Posterior cingulate gyrus (tissue), 11 donors: ENCODE data around the gene MTOR.
"Not testable (repeated sequence)": the region's sequence is repeated elsewhere in the genome, so short reads cannot be mapped to it uniquely, and the experiment has no call there.

Experiments used
- DNase-seq, 10 donors: peaks; one replicate each; pipeline versions ENCODE4 v3.0.0 to v3.0.0-alpha.2; 2020 to 2021; ENCODE audit warnings: mixed read lengths in 3 of 10
- intact Hi-C: fragments of 100-400 bp; cut with DNase I; formaldehyde crosslinking; loops from one replicate; pipeline ENCODE4 v1.15.1; 2023

Gene MTOR

DNA sequence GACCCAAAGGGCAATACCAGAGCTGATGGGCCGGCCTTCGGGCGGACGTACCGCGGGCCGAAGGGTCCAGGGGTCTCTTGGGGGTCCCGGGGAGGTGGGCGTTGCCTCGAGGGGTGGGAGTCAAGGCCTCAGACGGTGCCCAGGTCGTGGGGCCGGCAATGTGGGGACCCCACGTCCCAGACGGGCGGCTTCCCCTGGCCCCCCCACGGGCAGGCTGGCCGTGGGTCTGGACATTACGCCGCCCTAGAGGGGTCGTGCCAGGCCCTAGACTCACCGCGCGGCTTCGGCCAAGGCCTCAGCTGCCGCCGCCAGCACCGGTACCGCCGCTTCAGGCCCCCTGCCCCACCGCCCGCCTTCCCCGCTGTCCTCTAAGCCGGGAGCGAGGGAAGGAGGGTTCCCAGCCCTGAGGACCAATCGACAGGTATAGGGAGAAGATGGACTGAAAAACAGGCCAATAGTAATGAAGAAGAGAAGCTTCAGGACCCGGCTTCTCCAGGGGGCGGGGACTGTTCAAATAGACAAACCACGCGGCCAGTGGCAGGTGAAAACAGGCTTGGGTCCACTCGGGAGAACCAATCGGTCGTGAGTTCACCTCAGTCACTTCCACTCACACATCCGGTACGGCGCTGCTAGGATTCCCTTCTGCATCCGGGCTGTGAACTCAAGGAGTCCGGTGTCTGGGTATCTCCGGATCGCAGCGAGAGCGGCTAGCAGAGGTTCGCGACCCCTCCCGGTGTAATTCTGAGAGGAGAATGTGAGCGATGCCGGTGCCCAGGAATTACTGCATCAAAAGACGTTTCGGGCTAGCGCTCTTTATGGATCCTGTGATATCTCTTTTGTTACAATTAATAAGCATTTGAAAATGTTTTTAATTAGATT is at the start of gene MTOR:
MTOR (minus strand) TSS at position 381 of the 879 bp plus-strand sequence. CDS start 3,142 bp downstream, outside the sequence.
- peak; percentile 97 to 100 (median 99) for DNase-seq
- intact Hi-C loops = loop anchor here (1.0 to 5.0 kb wide), 2 partner anchors 10 to 200 kb away; partner anchors contain the start of gene SRM

DNA sequence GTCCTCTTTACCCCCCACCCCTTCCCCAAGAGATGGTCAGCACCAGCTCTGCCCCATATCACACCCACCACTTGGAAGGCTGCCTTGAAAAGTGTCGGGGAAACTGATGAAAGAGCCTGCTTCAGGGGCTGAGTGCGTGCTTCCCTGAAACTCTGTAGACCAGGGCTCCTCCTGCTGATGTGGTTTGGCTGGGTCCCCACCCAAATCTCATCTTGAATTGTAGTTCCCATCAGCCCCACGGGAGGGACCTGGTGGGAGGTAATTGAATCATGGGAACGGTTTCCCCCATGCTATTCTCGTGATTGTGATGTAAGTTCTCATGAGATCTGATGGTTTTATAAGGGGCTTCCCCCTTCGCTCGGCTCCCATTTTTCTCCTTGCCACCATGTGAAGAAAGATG is 47.0 kb upstream of the MTOR start:
- intact Hi-C loops = no loop called here
- no peak for DNase-seq

DNA sequence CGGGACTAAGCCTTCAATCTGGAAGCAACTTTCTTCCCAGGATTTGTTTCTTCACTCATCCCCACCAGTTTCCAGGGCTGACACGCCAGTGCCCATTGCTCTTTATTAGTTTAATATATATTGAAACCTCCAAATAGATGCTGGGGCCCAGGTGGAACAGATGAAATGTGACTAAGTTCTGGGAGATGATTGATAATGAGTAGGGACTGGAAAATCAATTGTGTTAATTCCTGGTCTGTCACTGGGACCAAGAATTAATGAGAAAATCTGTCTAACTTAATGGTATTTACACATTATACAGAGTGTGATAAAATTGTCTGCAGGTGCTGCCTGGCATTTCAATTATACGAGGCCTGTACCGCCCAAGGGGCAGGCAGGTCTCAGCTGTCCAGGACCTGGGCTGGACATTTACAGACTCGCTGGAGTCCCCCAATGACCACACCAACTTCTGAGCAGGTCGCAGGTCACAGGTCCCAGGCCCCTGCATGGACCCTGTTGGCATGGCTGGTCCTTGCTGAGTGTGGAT is 46.4 kb upstream of the MTOR start:
- DNase-seq = peak in 1 of 10 donors; percentile 50
- intact Hi-C loops = no loop called here

DNA sequence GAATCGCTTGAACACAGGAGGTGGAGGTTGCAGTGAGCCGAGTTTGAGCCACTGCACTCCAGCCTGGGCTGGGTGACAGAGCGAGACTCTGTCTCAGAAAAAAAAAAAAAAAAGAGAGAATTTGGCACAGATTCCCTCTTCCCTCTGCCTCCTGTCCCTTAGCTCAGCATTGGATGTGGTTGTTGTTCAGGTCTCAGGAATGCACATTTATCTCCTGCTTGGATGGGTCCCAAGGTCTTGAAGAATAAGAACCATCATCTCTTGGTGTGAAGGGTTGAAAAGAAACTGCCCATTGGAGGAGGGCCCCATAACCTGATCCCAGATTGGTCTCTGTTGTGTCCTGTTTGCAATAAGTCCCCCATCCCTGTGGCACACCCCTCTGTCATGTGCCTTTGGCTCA is 45.5 kb upstream of the MTOR start:
- intact Hi-C loops = no loop called here
- DNase-seq = no peak

DNA sequence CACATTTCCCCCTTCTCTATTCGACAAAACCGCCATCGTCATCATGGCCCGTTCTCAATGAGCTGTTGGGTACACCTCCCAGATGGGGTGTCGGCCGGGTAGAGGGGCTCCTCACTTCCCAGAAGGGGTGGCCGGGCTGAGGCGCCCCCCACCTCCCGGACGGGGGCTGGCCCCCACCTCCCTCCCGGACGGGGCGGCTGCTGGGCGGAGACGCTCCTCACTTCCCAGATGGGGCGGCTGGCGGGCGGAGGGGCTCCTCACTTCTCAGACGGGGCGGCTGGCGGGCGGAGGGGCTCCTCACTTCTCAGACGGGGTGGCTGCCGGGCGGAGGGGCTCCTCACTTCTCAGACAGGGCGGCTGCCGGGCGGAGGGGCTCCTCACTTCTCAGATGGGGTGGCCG is 43.2 kb upstream of the MTOR start:
- intact Hi-C loops = not testable (repeated sequence)

DNA sequence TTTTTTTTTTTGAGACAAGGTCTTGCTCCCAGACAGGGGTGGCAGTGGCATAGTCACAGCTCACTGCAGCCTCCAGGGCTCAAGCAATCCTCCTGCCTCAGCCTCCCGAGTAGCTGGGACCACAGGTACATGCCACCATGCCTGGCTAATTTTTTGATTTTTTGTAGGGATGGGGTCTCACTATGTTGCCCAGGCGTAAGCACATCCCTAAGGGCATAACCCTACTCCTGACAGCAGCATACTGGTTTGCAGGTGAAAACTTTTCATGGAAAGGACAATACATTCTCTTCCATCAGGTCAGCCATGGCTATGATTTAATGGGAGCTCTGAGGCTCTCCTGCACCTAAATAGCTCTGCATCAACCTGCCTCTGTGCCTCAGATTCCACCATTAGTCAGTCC is 40.0 kb upstream of the MTOR start:
- intact Hi-C loops = no loop called here
- DNase-seq = no peak

More for the DNA sequence above, 43.2 kb upstream of the MTOR start:
- peak in 1 of 10 donors; percentile 40 for DNase-seq

DNA sequence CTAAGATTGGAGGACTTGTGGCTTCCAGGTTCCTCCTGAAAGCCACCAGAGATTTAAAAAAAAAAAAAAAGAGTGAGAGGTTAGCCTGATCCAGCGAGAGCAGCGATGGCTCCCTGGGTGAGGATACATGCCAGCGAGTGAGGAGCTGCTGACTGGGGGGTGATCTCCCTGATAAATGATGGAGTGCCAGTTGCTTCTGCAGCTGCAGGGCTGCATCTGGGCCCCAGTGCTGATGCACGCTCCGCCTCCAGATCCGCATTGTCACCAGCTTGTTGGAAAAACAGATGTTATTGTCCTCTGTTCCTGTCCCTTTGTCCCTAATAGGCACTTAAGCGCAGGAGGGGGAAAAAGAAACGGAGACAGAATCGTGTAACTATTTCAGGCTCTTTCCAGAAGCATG is 39.2 kb upstream of the MTOR start:
- DNase-seq = peak; percentile 41 to 96 (median 73)
- intact Hi-C loops = no loop called here

DNA sequence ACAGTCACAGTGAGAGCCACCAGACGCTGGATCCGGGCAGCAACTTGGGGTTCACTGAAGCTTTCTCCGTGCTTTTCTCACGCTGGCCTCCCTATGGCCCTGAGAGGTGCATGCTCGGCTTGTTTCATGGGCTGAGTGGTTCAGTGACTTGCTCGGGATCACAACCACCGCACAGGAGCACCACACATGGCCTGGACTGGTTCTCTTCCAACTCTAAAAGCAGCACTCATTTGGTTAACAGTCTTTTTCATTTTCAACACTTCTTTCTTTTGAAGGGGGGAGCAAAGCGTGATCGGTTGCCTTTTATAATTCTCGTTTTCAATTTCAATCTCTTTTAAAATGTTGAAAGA is 36.8 kb upstream of the MTOR start:
- no peak for DNase-seq
- intact Hi-C loops = no loop called here

DNA sequence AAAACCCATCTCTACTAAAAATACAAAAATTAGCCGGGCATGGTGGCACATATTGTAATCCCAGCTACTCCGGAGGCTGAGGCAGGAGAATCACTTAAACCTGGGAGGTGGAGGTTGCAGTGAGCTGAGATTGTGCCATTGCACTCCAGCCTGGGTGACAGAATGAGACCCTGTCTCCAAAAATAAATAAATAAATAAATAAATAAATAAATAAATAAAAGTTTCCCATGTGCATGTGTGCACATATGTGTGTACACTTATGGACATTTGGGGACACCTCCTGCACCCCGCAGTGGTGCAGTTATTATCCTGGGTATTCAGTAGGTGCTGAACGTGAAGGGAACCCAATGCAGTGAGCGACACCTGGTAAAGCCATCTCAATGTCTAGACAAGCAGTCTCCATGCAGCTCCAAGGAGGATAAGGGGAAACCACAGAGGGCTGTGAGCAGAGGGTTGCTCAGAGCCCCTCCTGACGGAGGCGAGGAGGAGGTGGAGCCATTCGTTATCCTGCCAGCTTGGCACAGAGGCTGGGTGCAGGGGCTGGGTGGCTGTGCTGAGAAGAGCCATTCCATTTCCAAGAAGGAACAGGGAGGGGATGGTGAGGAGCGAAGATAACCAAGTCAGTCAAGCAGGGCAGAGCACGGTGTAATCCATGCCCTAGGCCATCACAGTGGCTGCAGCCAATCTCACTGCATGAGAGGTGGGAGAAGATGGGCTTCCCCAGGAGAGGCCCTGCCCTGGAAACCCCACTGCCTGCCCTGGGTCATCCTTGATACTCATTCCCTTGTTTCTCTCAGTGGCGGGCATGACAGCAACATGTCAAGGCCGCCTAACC is 36.3 kb upstream of the MTOR start:
- DNase-seq = no peak
- intact Hi-C loops = no loop called here

DNA sequence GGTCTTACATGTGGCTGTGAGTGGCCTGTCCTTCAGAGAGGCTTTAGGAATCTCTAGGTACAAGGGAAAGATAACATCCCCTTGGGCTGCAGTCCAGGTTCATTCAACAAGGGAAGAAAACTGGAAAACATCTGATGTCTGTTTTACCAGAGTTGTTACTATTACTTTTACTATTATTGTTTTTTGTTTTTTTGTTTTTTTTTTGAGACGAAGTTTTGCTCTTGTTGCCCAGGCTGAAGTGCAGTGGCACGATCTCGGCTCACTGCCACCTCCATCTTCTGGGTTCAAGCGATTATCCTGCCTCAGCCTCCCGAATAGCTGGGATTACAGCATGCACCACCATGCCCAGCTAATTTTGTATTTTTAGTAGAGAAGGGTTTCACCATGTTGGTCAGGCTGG is 35.4 kb upstream of the MTOR start:
- intact Hi-C loops, DNase-seq: not testable (repeated sequence)

DNA sequence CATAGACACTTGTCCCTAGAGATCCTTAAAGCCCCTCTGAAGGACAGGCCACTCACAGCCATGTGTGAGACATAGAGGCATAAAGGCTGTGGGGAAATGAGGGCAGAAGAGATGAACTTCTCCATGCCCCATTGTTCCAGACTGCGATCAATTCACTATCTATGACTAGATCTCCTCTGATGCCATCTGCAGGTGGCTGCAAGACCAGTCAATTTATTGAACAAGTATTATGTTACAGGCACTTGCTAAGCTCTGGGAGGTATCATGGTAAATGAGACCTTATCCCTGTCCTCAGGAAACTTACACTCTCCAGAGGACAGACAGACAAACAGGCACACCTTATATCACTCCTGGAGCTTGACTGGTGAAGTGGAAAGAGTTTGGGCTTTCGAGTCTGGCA is 33.6 kb upstream of the MTOR start:
- no peak for DNase-seq
- intact Hi-C loops = no loop called here

DNA sequence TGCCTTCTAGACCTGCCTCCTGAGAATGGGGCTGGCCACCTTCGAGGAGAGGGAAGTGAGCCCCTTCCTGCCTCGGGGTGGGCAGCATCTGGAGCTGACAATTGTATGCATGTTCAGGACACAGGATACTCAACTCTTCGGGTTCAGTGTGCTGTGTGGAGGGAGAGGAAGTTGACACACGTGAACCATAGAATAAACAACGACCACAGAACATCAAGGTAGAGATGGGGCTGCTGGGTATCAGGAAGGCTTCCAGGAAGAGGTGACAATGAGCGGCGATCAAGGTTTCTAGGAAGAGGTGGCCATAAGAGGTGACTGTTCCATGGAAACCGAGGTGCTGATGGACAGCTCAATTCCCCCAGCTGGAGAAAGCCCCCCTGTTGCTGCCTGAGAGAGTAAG is 32.6 kb upstream of the MTOR start:
- intact Hi-C loops = no loop called here
- peak in 1 of 10 donors; percentile 23 for DNase-seq

DNA sequence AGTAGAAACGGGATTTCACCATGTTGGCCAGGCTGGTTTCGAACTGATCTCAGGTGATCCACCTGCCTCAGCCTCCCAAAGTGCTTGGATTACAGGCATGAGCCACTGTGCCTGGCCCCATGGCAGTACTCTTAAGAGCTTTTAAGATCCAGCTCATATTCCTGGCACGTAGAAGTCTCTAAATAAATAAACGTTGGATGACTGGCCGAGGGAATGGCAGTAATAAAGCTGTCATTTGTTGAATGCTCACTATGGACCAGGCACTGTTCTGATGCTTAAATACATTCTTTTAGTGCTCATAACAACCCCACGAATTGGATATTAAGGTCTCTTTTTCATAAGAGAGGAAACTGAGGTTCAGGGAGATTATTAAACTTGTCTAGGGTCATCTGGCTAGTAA is 31.5 kb upstream of the MTOR start:
- no peak for DNase-seq
- intact Hi-C loops = no loop called here

DNA sequence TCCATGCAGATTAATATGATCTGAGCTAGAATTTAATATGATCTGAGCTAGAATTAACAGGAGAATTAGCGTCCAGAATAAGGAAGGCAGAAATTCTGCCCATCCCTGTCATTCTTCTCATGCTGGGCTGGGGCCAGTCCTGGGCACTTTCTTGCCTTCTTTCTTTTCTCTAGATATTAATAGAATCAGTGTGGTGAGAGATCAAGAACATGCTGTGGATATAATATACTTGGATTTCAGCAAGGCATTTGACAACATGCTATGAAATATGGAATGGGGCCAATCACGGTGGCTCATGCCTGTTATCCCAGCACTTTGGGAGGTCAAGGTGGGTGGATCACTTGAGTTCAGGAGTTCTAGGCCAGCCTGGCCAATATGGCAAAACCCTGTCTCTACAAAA is 28.7 kb upstream of the MTOR start:
- intact Hi-C loops = no loop called here
- DNase-seq = no peak

DNA sequence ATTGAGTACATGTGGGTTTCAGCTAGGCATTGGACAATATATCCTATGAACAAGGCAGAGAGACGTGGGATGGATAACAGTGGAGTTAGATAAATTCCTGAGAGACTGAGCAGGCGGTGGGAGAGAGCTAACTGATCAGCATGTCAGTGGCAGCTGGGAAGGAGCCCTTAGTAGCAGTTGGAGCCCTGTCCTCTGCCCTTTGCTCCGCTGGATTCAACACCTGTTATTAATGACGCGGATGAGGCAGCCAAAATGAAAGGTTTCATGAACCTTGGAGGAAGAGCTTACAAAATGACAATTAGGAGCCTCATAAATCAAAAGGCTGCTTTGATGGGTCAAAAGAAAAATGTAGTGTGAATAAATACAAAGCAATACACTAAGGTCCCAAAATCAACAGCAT is 26.7 kb upstream of the MTOR start:
- no peak for DNase-seq
- intact Hi-C loops = loop anchor here (10.0 kb wide), 1 partner anchor 186 kb away; the partner anchor contains the start of gene DISP3

DNA sequence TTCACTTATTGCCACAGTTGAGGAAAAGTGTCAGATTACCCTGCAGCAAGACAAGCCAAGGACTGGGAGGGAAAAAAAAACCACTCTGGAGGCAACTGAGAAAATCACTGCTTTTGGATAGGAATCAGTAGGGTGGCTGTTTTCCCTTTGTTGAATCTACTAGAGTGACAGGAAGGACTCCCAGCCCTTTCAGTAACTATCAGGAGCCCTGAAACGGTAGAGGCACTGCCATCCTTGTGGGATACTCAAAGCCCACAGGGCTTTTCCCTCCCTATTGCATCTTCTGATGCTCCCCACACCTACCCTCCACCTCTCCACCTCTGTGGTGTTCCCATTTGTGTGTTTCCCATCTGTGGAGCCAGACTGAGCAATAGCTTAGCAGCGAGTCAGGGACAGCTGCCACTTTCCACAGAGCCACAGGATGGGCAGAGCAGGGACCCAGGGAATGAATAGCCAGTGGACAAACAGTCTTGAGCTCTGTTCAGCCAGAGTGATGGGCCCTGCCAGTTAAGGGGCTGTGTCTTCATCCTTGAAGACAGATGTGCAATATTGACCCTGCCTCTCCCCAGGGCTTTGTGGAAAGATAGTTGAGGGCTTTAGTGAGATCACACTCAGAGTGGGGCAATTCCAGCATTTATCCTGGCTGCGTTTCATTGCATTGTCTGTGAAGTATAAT is 24.5 kb upstream of the MTOR start:
- intact Hi-C loops = loop anchor here (10.0 kb wide), 1 partner anchor 188 kb away; the partner anchor contains the start of gene DISP3
- no peak for DNase-seq

DNA sequence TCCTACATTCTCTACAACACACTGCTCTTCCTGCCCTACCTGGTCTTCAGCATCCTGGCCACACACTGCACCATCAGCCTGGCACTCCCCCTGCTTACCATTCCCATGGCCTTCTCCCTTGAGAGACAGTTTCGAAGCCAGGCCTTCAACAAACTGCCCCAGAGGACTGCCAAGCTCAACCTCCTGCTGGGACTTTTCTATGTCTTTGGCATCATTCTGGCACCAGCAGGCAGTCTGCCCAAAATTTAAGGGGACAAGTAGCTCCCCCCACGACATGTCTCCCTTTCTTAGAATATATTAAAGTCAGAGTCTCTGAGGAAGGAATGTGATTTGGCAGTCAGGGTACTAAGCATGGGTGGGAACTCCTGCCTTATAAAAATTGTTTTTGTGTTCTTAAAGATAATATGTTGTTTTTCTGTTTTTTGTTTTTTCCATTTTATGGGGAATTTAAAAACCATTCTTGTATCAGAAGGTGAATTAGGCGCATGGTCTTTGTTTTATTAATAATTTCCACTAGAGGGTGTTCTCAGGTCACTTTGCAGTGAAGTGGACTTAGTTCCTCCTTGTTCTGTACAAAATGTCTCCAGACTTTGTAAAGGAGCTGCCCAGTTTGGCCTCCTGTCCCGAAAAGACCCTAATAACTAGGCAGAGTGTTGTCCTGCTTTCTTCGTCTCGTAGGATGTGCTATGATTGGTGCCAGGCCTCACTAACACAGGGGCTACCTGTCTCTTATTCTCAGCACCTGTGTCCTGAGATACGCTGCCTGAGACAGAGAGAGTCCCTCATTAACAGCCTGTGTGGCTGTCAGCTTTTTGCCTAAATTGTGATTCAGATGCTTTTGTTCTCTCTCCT is 23.8 kb upstream of the MTOR start:
- DNase-seq = peak in 1 of 10 donors; percentile 14
- intact Hi-C loops = loop anchor here (10.0 kb wide), 1 partner anchor 189 kb away; the partner anchor contains the start of gene DISP3

DNA sequence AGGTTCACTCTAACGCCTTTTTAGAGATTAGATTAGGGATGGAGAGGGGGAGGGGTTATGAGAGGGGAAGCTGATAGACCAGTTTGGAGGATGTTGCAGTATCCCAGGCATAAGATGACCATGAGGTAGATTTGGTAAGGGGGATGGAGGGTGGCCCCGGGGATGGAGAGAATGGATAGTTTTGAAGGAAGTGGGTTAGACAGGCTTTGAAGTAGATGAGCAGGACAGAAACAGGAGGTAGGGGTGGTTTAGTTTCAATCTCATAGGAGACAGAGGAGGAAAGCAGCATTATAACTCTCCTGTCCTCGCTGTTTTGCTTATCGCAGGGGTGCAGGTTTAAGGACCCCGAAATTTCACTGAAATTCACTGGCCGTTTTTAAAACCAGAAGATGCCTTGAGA is 22.4 kb upstream of the MTOR start:
- DNase-seq = no peak

DNA sequence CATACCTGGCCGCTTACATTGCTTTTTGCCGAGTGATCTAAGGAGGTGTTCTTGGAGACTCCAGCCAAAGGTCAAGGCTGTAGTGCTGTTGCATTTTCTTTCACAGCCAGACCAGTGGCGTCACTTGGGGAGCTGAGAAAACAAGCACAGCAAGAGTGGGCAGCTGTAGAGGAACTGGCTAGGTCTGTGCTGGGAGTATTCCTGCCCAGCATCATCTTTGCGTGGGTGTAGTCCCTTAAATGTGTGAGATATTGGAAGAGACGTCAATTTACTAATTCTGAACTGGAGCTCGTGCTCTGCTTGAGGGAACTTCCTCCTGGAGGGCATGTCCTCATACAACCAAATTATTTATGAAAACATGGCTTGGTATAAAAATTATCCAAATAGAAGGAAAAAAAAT is 20.8 kb upstream of the MTOR start:
- DNase-seq = no peak
- intact Hi-C loops = loop anchor here (10.0 kb wide), 1 partner anchor 192 kb away; the partner anchor contains the start of gene DISP3

More for the DNA sequence above, 22.4 kb upstream of the MTOR start:
- intact Hi-C loops = loop anchor here (10.0 kb wide), 1 partner anchor 190 kb away; the partner anchor contains the start of gene DISP3
